Regular cardiac myocyte (primary cell): ENCODE measurements around the gene CCDC15. TPM values are rescaled to one million over a fixed set of nuclear protein-coding genes. Genes with fewer than 3 reads are reported as not detected.

ENCODE experiments used
- total RNA-seq: library from RNA; depleted of rRNA; stranded (reverse); fragments of >200 nt; gene quantifications from 2 replicates; pipeline ENCODE4 v1.2.3, GENCODE V29; 2014

The CCDC15 gene
- 0.85 and 3.6 TPM in 2 replicates for total RNA-seq

GRCh38 chr11:124953753-124954589 is at the start of gene CCDC15:
TSS of gene CCDC15 (plus strand) at chr11:124954202. CDS start at chr11:124954733, 531 bp downstream.

GRCh38 chr11:124918950-124919349 is 35.1 kb upstream of the CCDC15 start, which contains the start of gene HEPN1:
TSS of gene HEPN1 (plus strand) at chr11:124919250.

GRCh38 chr11:124935548-124936514 is 18.2 kb upstream of the CCDC15 start, which contains the start of gene HEPACAM:
TSS of gene HEPACAM (minus strand) at chr11:124936047. CDS start at chr11:124936006, 41 bp downstream.

GRCh38 chr11:125062931-125063428 is 109.0 kb downstream of the CCDC15 start, which contains the start of gene SLC37A2:
TSS of gene SLC37A2 (plus strand) at chr11:125063305. CDS start at chr11:125063368, 63 bp downstream.

Other genes starting within 250 kb of the CCDC15 start
- 0.28 and 0.77 TPM in 2 replicates for gene NRGN, start 214.3 kb upstream of the CCDC15 start, total RNA-seq
- not detected in 2 replicates for gene VSIG2, start 201.9 kb upstream of the CCDC15 start, total RNA-seq
- gene ESAM, start 191.9 kb upstream of the CCDC15 start, total RNA-seq, result 2.5 and 7.1 TPM in 2 replicates
- gene MSANTD2, start 153.8 kb upstream of the CCDC15 start, total RNA-seq, result 8.5 and 8.8 TPM in 2 replicates
- 6.1 and 6.2 TPM in 2 replicates for gene ROBO3, start 88.8 kb upstream of the CCDC15 start, total RNA-seq
- gene ROBO4, start 56.3 kb upstream of the CCDC15 start, total RNA-seq, result 1.1 and 6.9 TPM in 2 replicates
- not detected in 2 replicates for gene HEPN1, start 35.0 kb upstream of the CCDC15 start, total RNA-seq
- not detected in 2 replicates for gene HEPACAM, start 18.2 kb upstream of the CCDC15 start, total RNA-seq
- 0.56 and 1.3 TPM in 2 replicates for gene SLC37A2, start 109.1 kb downstream of the CCDC15 start, total RNA-seq
- 23.7 and 30.9 TPM in 2 replicates for gene TMEM218, start 157.4 kb downstream of the CCDC15 start, total RNA-seq
- gene PKNOX2, start 210.5 kb downstream of the CCDC15 start, total RNA-seq, result 0.38 and 3.1 TPM in 2 replicates